Hematopoietic multipotent progenitor cell treated with erythropoietin and hydrocortisone succinate and interleukin-3 and kit ligand, for 17 days (in vitro differentiated cells): Measurements from ENCODE around the gene XIRP1.

Experiments
- DNase-seq: peaks from one replicate; pipeline ENCODE4 v3.0.0-alpha.2; 2015; ENCODE audit warnings: low spot score

Gene XIRP1

GRCh38 chr3:39209329-39209970, 17.1 kb upstream of the XIRP1 start:
- no peak for DNase-seq

DNA sequence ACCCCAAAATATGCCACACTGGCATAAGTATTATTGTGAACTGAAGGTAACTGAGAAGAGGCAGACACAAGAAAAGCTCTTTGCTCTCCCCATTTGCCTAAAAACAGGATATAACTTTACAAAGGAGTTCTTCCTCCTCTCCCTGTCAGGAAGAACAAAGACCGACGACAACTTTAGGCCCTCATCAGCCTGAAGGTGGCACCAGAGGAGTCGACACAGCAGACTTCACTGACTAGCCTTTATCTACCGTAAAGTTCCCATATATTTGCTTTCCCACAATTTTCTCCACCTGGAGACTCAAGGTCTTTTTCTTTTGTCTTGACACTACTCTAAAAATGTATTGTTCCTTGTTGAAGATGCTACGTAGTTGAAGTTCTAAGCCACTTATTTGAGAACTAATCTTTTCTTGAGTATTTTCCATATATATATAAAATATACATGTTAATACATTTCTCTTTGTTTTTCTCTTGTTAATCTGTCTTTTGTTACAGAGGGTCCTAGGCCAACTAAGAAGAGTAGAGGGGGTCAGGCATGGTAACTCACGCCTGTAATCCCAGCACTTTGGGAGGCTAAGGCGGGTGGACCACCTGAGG, 16.2 kb upstream of the XIRP1 start:
- peak; percentile 20 for DNase-seq

- DNase-seq: no peak
Measured at GRCh38 chr3:39207361-39208186, 15.2 kb upstream of the XIRP1 start.

- no peak for DNase-seq
Measured at GRCh38 chr3:39205919-39206516, 13.6 kb upstream of the XIRP1 start.

DNA sequence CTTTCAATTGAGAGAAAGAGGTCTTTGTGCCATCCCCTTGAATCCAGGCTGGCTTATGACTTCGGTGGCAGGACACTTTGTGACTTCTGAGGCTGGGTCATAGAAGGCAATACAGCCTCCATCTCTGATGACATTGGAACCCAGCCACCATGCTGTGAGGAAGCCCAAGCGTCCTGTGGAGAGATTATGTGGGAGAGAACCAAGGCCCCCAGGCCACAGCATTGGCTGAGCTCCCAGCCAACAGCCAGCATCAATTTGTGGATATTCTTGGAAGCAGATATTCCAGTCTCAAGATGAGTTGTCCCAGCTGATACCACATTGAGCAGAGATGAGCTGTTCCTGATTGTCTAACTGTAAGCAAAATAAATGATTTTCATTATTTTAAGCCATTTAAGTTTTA, 12.7 kb upstream of the XIRP1 start:
- DNase-seq: no peak

DNA sequence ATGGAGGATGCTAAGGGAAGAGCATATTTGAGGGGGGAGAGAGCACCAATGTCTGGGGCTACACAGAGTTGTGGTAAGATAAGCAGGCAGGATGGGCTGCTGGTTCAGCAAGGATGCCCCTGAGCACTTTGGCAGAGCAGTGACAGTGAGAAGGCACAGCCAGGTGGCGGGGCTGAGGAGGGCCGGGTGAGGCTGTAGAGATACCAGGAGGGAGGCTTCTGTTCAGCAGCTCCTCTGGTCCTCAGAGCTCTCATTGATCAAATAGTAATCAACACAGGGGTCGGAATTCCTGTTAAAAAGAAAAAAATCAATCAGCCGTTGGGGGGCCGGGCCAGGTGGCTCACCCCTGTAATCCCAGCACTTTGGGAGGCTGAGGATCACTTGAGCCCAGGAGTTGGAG, 11.5 kb upstream of the XIRP1 start:
- DNase-seq: no peak

- DNase-seq: no peak
Measured at GRCh38 chr3:39203402-39203801, 11.0 kb upstream of the XIRP1 start.

- DNase-seq: no peak
Measured at GRCh38 chr3:39202094-39202493, 9.7 kb upstream of the XIRP1 start.

DNA sequence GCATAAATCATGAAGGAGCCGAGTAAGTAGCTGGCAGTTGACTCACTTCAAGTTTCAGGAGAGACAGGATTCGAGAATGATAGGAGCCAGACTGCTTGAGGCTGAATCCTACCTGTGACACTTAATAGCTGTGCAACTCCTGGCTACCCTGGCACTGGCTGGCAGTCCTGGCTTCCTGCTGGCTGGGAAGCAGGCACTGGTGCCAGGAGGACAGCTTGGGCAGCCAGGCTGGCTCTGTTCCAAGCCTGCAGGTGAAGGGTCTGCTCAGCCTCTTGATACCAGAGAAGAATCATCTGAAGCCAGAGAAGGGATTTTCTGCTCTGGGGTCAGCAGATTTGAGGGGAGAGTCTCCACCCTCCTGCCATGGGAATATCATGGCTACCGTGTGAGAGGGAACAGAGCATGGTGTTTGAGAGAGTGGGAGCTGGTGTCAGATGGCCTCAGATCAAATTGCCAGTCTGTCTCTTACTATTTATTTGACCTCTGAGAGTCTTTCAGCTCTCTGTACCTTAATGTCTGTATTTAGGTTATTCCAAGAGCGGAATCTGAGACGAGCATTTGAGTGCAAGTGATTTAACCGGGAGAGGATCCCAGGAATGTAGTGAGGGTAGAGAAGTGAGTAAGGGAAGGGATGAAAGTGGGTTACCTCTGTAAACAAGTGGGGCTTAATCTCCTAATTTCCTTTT, 4.4 kb upstream of the XIRP1 start:
- DNase-seq: no peak

DNA sequence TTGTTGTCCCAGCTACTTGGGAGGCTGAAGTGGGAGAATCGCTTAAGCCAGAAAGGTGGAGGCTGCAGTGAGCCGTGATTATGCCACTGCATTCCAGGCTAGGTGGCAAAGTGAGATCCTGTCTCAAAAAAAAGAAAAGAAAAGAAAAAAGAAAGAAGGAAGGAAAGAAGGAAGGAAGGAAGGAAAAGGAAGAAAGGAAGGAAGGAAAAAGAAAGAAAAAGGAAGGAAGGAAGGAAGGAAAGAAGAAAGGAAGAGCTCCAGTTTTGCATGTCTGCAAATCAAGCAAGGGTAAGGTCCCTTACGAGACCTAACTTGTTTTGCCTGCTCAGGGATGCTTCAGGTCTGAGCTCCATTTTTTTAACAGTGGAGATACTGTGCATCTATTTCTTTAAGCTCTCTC, 3.6 kb upstream of the XIRP1 start:
- DNase-seq: no peak

DNA sequence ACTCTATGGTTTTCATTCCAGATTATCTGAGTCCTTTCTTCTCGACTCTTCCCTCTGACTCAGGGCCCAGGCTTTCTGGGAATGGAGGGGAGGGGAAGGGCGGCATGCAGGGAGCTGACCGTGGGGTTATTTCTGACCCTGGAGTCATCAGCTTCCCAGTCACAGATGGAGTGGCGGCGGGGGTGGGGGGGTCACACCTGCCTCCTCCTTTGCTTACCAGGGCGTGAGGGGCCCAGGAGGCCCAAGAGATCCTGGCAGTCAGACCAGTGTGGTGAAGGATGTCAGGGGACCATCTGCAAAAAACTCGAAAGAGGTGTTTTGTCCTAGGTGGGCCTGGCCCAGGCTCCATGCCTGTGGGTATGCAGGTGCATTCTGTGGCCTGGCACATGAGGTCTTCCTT, 996 bp upstream of the XIRP1 start:
- no peak for DNase-seq

DNA sequence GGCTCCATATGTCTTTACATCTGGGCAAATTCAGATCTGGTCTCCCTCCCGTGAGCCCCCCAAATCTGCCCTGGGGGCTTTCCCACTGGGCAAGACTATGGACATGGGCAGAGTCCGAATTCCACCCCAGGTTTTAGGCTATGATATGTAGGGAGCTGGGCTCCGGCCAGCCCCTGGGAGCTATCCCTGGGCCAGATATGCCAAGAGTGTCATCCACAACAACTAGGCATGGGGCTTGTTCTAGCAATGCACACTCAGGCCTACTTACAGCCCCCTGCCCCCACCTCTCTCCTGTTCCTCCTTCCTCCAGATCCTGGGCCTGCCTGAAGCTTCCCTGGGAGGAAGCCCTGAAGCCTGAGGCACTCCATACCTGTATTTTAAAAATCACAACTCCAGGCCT, 622 bp downstream of the XIRP1 start:
- no peak for DNase-seq

DNA sequence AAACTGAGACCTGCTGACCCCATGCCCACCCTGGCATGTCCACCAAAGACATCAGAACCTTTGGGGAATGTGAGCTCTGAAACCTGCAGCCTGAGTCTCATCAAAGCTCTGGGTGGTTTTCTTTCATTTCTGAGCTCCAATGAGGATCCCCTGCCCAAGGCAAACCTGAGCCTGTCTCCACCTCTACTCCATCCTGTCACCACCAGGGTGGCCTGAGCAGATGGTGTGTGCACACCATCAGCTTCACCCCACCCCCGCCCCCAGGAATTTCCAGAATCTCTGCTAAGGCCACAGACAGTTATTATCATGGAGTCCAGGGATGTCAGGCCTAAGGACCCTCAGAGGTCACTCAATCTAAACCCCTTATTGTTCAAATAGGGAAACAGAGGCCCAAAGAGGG, 1.3 kb downstream of the XIRP1 start:
- DNase-seq: no peak

DNA sequence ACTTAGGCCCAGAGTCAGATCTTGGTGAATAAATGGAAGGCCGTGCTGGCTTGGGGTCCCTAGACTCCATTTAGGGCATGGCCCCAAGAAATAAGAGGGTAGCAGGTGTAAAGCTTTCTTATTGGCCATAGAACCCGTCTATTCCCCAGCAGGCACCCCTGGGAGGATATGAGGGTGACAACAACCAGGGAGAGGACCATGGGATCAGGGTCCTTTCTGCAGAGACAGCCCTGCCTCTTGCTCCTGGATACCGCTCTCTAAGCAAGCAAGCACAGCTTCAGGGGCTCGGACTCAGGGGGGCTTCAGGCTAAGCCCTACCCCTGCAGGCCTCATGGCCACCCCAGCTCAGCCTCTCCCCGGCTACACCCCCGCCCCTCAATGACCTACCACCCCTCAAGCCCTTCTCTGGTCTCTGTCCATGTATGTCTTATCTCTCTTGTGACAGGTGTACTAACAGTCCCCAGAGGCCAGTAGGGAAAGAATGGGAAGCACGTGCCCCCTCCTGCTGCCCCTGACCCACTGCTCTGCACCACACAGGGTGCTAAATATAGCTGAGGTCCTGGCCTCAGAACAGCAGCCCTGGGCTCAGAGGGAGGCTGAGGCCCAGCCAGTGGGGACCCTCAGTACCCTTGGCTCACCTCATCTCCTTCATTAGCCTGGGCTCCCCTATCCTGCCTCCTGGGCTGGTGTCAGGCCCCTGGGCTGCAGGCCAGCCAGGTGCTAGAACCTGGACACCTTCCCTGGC, 1.9 kb downstream of the XIRP1 start:
- DNase-seq: no peak

DNA sequence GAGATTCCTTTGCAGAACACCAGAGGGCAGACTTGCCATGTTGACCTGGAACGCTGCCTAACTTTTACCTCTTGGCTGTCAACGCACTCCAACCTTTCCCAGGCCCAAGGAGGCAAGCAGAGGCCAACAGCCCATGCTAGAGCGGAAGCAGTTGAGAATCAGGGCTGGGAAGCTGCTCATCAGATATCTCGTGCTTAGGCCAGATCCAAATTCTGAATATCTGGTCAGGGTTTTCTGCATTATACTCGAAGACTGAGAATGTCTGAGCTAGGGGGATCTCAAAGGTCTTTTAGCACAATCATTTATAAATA, 2.5 kb downstream of the XIRP1 start:
- peak; percentile 68 for DNase-seq

- DNase-seq: no peak
Measured at GRCh38 chr3:39189150-39189958, 3.0 kb downstream of the XIRP1 start.

DNA sequence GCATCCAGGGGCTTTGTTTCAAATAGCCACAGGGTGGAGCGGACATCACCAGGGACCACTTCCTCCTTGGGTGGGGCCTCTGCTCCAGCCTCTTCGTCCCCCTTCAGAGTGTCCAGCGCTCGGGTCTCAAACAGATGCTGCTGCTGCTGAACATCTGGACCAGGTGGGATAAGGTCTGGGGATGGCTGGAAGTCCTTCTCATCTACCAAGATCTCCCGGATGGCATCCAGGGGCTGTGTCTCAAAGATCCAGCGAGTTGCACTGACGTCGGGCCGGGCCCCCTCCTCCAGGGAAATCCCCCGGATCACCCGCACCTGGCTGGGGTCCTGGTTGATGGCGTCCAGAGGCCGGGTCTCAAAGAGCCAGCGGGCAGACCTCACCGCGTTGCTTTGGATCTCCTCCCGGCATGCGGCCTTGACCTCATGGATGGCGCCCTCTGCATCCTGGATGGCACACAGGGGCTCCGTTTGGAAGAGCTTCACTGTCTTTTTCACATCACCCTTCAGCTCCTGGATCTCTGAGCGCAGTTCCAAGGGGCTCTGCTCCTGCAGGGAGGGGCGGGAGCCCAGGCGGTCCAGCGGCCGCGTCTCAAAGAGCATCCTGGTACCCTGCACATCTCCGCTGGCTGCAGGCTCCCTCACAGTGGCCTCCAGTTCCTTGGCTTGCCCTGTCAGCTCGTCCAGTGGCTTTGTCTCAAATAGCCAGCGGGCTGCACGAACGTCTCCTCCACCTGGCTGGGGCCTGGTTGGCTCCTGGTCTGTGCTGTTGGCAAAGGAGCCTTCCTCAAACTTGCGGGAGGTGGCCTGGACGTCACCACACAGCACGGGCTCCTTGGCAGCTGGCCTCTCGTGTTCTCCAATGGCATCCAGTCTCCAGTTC, 3.9 kb downstream of the XIRP1 start:
- no peak for DNase-seq

DNA sequence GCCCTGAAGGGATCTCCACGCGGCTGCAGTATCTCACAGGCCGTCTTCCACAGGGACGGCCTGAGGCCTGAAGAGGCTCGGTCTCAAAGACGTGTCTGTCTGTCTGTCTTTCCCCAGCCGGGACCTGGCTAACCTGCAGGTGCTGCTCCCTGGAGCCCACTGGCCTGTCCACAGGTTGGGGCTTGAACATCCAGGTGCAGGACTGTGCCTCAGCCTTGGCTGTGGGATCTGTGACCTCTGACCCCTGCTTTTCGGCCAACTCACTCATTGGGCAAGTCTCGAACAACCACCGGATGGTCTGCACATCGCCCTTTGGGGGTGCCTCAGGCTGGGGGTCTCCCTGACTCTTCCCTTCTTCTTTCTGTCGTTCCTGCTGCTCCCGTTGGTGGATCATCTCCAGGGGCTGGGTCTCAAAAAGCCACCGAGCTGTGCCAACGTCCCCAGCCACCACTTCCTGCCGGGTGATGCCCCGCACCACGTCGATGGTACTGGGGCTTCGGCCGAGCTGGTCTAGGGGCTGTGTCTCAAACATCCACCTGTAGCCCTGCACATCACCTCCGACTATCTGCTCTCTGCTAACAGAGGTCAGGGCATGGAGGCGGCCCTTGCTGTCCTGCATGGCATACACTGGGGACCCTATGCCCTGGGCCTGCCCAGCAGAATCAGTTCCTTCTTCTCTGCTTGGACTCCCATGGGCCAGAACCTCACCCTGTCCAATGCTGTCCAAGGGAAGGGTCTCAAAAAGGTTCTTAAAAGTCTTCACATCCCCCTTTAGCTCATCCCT, 4.8 kb downstream of the XIRP1 start:
- DNase-seq: no peak

DNA sequence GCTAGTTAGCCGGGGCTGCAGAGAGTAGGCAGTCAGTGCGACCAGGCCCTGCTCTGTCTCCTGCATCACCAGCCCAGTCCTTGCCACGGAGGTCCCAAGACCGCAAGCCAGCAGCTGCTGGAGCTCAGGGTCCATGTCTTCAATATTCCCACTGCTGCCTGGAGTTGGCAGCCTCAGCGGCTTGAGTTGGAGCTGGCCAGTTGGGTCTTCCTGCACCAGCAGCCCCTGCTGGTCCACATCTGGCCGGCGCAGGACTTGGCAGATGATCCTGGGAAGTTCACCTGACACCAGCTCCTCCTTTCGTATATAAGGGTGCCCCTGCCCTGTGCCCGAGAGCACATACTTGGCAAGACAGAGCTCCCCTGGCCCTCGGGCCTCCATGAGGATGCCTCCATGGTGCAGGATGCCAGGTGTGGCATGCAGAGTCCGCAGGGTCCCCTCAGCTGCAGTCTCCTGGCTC, 5.7 kb downstream of the XIRP1 start:
- no peak for DNase-seq
